Ascending aorta (tissue), 2 donors: Measurements from ENCODE around the gene BTBD10. TPM values are rescaled to one million over a fixed set of nuclear protein-coding genes. Genes with fewer than 3 reads are reported as not detected.

Source experiments
- DNase-seq, 2 donors: peaks; one replicate each; pipeline ENCODE4 v3.0.0-alpha.2; 2019; ENCODE audit warnings: low spot score in 2 of 2
- H3K27ac ChIP-seq, 2 donors: fragments of 200-600 bp; sonication (generic); one replicate each; pipeline ENCODE4 v1.5.1; 2016 to 2017; ENCODE audit warnings: mild to moderate bottlenecking in 1 of 2
- H3K27me3 ChIP-seq: fragments of 200-600 bp; sonication (generic); one replicate; pipeline ENCODE4 v1.5.1; 2017
- H3K36me3 ChIP-seq, 2 donors: fragments of 200-600 bp; sonication (generic); one replicate each; pipeline ENCODE4 v1.5.1; 2016
- H3K4me1 ChIP-seq, 2 donors: fragments of 200-600 bp; sonication (generic); one replicate each; pipeline ENCODE4 v1.5.1; 2016 to 2017; ENCODE audit warnings: mild to moderate bottlenecking in 1 of 2
- H3K4me3 ChIP-seq, 2 donors: fragments of 200-600 bp; sonication (generic); one replicate each; pipeline ENCODE4 v1.5.1; 2016 to 2017; ENCODE audit warnings: mild to moderate bottlenecking in 1 of 2
- H3K9me3 ChIP-seq, 2 donors: fragments of 200-600 bp; sonication (generic); one replicate each; pipeline ENCODE4 v1.5.1; 2016
- intact Hi-C: fragments of 100-400 bp; cut with DNase I; formaldehyde crosslinking; loops from one replicate; pipeline ENCODE4 v1.15.1; 2023
- total RNA-seq: library from RNA; depleted of rRNA; stranded (reverse); fragments of >200 nt; gene quantifications from one replicate; pipeline ENCODE4 v1.1.0, GENCODE V29; 2016
- TF ChIP-seq, protein P1 (sequence below), 3 experiments: fragments of 200-600 bp in 2 of 3; fragments of 450-650 bp in 1 of 3; sonication (generic) in 2 of 3; IDR thresholded peaks; one replicate each; pipeline ENCODE4 v1.5.1; 2016 to 2019; ENCODE audit warnings: antibody characterized with exemption in 3 of 3, mild to moderate bottlenecking in 1 of 3, moderate library complexity in 1 of 3

Gene BTBD10
- total RNA-seq: 10.1 TPM

DNA sequence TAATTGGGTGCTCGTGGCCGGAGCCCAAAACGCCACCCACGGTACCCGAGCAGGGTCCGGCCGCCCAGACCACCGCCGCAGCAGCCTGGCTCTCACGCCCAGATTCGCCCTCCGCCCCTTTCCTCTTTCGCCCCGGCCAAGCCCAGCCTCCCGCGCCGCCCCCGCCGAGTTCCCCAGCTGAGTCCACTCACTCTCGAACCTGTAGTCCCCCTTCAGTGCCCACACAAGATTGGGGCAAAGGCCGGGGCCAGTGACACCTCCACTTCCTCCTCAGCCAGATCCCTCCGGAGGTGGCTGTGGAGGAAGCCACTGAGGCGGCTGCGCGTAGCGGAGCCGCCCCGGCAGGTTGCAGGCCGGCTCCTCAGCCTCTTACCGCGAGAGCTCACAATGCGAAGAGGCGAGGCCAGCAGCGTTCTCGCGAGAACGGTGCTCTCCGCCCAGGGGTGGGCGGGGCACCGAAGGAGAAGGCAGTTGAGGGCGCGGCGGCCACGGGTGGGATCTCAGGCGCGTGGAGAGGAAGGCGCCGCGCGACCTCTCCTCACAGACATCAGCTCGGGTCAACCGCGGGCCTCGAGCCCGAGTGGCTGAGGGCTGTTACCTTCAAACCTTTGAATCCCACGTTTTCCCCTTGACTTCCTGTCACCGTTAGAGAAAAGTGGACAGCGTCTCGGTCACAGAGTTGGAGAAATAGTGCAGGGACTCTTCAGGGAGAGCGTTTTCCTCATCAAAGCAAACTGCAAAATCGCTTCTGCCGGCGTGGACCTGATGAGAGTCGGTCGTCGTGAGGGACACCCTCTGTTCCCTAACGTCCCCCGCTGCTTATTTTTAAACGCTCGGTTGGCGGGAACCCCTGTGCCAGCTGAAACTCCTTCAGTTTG, at the start of gene BTBD10:
TSS of gene BTBD10 (minus strand) at position 322 of the 878 bp plus-strand sequence. CDS start 18,098 bp downstream, outside the sequence.
- TF ChIP-seq, protein P1, sequence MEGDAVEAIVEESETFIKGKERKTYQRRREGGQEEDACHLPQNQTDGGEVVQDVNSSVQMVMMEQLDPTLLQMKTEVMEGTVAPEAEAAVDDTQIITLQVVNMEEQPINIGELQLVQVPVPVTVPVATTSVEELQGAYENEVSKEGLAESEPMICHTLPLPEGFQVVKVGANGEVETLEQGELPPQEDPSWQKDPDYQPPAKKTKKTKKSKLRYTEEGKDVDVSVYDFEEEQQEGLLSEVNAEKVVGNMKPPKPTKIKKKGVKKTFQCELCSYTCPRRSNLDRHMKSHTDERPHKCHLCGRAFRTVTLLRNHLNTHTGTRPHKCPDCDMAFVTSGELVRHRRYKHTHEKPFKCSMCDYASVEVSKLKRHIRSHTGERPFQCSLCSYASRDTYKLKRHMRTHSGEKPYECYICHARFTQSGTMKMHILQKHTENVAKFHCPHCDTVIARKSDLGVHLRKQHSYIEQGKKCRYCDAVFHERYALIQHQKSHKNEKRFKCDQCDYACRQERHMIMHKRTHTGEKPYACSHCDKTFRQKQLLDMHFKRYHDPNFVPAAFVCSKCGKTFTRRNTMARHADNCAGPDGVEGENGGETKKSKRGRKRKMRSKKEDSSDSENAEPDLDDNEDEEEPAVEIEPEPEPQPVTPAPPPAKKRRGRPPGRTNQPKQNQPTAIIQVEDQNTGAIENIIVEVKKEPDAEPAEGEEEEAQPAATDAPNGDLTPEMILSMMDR (IDR thresholded peaks at IDR 0.05): no peak
- intact Hi-C loops: loop anchor here (1.0 to 10.0 kb wide), 6 partner anchors 23 to 1429 kb away; partner anchors contain the start of genes BMAL1, CYP2R1 and FAR1
- H3K27me3 ChIP-seq: no peaks in the 10 kb centered on the region
- peak; percentile 71 to 96 for DNase-seq
- H3K36me3 ChIP-seq: no peaks in the 10 kb centered on the region
- peak within 1 kb of the TSS; percentile 68 to 95 for H3K4me3 ChIP-seq
- H3K4me1 ChIP-seq: peaks cover 0 to 19% of the 10 kb centered on the region in 2 donors
- H3K27ac ChIP-seq: peak within 1 kb of the TSS; percentile 82 to 93
- H3K9me3 ChIP-seq: no peaks in the 10 kb centered on the region

DNA sequence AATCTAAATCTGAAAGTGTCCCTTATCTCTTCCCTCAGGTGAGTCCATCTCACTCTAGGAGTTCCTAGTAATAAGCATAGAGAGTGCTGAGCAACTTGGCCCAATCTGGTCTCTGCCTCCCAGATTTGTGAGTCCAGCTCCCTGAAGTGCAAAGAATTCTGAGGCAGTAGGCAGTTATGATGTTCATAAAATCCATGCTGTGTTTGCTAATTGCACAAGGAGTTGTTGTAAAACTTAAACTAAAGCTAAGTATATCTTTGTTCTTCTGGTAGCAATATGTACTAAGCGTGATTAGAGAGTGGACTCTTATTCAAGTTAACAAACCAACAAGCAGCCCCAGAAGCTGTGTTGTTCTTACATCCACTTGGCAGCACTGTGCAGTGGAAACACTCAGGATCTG, 40.4 kb upstream of the BTBD10 start:
- TF ChIP-seq, protein P1 (IDR thresholded peaks at IDR 0.05): no peak
- no peak overlapping the region for H3K27ac ChIP-seq

DNA sequence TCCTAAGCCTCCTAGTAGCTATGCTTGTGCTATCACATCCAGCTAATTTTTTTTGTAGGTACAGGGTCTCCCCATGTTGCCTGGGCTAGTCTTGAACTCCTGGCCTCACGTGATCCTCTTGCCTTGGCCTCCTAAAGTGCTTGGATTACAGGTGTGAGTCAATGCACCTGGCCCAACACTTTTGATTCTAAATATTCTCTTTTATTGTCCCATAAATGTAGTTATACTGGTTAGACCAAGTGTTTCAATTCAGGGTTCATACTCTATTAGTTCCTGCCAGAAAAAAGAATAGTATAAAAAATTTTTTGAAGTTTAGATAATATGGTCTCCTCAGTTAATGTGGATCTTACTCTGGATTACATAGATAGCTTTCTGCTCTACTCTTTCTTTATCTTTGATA, 39.5 kb upstream of the BTBD10 start:
- no peaks in the 10 kb centered on the region for H3K27me3 ChIP-seq
- DNase-seq: no peak
- H3K4me1 ChIP-seq: no peaks in the 10 kb centered on the region
- H3K4me3 ChIP-seq: no peak overlapping the region
- no peak overlapping the region for H3K27ac ChIP-seq
- H3K9me3 ChIP-seq: no peaks in the 10 kb centered on the region
- no peaks in the 10 kb centered on the region for H3K36me3 ChIP-seq
- TF ChIP-seq, protein P1 (IDR thresholded peaks at IDR 0.05): no peak
- intact Hi-C loops: no loop called here

More for the DNA sequence above, 40.4 kb upstream of the BTBD10 start:
- intact Hi-C loops: no loop called here
- H3K9me3 ChIP-seq: no peaks in the 10 kb centered on the region
- H3K4me3 ChIP-seq: no peak overlapping the region
- no peak for DNase-seq
- no peaks in the 10 kb centered on the region for H3K27me3 ChIP-seq
- H3K36me3 ChIP-seq: no peaks in the 10 kb centered on the region
- H3K4me1 ChIP-seq: no peaks in the 10 kb centered on the region

DNA sequence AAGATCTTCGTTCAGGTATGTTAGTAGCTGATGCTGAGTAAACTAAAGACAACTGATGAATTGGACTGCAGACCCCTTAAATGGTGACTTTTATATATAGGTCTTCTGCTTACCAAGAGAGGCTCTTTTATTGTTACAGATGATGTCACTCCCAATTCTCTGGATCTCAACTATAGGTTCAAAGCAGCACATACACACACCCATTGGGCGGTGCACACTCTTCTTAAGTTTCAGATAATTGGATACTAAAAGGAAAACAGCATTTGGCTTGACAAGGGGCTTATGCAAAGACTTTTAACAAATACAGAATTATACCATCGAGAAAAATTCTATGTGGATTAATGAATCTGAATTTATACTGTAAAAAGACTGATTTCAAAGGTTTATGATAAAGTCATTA, 32.9 kb upstream of the BTBD10 start, which contains the start of gene PTH:
TSS of gene PTH (minus strand) at position 69 of the 400 bp plus-strand sequence. CDS start 3,142 bp downstream, outside the sequence.
- no peak within 1 kb of the TSS for H3K27ac ChIP-seq
- H3K27me3 ChIP-seq: no peaks in the 10 kb centered on the region
- H3K36me3 ChIP-seq: no peaks in the 10 kb centered on the region
- H3K4me1 ChIP-seq: no peaks in the 10 kb centered on the region
- TF ChIP-seq, protein P1 (IDR thresholded peaks at IDR 0.05): no peak
- no peak for DNase-seq
- intact Hi-C loops: no loop called here
- no peaks in the 10 kb centered on the region for H3K9me3 ChIP-seq
- no peak within 1 kb of the TSS for H3K4me3 ChIP-seq

DNA sequence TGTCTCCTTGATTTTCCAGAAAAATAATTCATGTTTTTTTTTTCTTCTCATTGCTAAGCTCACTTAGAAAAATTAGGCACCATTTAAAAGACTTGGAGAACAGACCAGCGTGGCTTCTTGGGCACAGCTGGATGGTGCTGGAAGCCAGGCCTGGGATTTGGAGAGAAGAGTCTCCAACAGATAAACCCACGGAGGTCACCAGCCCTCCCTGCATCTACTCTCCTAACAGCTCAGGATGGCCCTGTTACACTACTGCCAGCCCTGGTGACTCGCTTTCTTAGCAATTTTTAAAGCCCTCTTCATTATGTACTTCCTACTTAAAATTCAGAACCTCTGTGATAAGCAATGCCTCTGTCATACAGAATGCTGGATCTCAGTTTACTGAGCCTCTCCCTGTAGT, 31.0 kb upstream of the BTBD10 start:
- no peak overlapping the region for H3K27ac ChIP-seq
- no peak overlapping the region for H3K4me3 ChIP-seq
- no peaks in the 10 kb centered on the region for H3K36me3 ChIP-seq
- no peak for DNase-seq
- H3K9me3 ChIP-seq: no peaks in the 10 kb centered on the region
- no peaks in the 10 kb centered on the region for H3K27me3 ChIP-seq
- no peaks in the 10 kb centered on the region for H3K4me1 ChIP-seq
- TF ChIP-seq, protein P1 (IDR thresholded peaks at IDR 0.05): no peak
- intact Hi-C loops: no loop called here
